Lower lobe of right lung (tissue), 2 donors: ENCODE data around the gene METAP1D. TPM values are rescaled to one million over a fixed set of nuclear protein-coding genes. Genes with fewer than 3 reads are reported as not detected.

ENCODE experiments used
- ATAC-seq, 2 donors: fragments of 200-7000 bp; cut with Tn5 transposase; one replicate each; pipeline ENCODE4 v1.9.1; 2020 to 2022; ENCODE audit warnings: mild to moderate bottlenecking in 2 of 2, moderate library complexity in 2 of 2
- DNase-seq: peaks from one replicate; pipeline ENCODE4 v3.0.0-alpha.2; 2020
- H3K27ac ChIP-seq: fragments of 200-600 bp; one replicate; pipeline ENCODE4 v1.8.0; 2022
- H3K27me3 ChIP-seq: fragments of 200-600 bp; one replicate; pipeline ENCODE4 v1.8.0; 2022; ENCODE audit warnings: low read depth
- H3K36me3 ChIP-seq: fragments of 200-600 bp; one replicate; pipeline ENCODE4 v1.8.0; 2022; ENCODE audit warnings: mild to moderate bottlenecking
- H3K4me1 ChIP-seq: fragments of 200-600 bp; one replicate; pipeline ENCODE4 v1.8.0; 2022
- H3K4me3 ChIP-seq: fragments of 200-600 bp; one replicate; pipeline ENCODE4 v1.8.0; 2022; ENCODE audit warnings: mild to moderate bottlenecking
- H3K9me3 ChIP-seq: fragments of 200-600 bp; one replicate; pipeline ENCODE4 v1.8.0; 2022
- CTCF ChIP-seq: fragments of 200-600 bp; IDR thresholded peaks from one replicate; pipeline ENCODE4 v1.8.0; 2022; ENCODE audit warnings: antibody characterized with exemption, mild to moderate bottlenecking
- intact Hi-C: fragments of 100-400 bp; cut with DNase I; formaldehyde crosslinking; loops from one replicate; pipeline ENCODE4 v1.11.0; 2022
- total RNA-seq: library from RNA; stranded (reverse); fragmentation: NEBNext Ultra II Directional; extraction: Animal tissue kit (Norgen Biotek cat#: 25700); gene quantifications from one replicate; pipeline ENCODE4 v1.2.1, GENCODE V29; 2021
- donor health status: DM: no; HTN: yes; CAD: no; lungs with severe emphysema.

Gene METAP1D
- total RNA-seq, 1 donor from 2014 or later = 3.8 TPM

GRCh38 chr2:172086241-172087206 lies 86.8 kb downstream of the METAP1D start:
- no peak for DNase-seq
- intact Hi-C loops = no loop called here

GRCh38 chr2:172087207-172087779 lies 87.5 kb downstream of the METAP1D start:
- no peak for ATAC-seq
- no peak for DNase-seq
- no peaks in the 10 kb centered on the region for H3K36me3 ChIP-seq
- peaks cover 100% of the 10 kb centered on the region for H3K27me3 ChIP-seq
- no peak overlapping the region for H3K27ac ChIP-seq
- intact Hi-C loops = no loop called here
- H3K4me1 ChIP-seq = peaks cover 46% of the 10 kb centered on the region
- no peaks in the 10 kb centered on the region for H3K9me3 ChIP-seq
- no peak overlapping the region for H3K4me3 ChIP-seq
- no peak for TF ChIP-seq CTCF

More at GRCh38 chr2:172086241-172087206, 86.8 kb downstream of the METAP1D start:
- Histone ChIP-seq H3K9me3 (no peaks in the 10 kb centered on the region), H3K4me3 (no peak overlapping the region), H3K27ac (no peak overlapping the region), H3K4me1 (peaks cover 46% of the 10 kb centered on the region), H3K36me3 (no peaks in the 10 kb centered on the region), H3K27me3 (peaks cover 100% of the 10 kb centered on the region)
- peak in 1 of 2 donors; percentile 20 for ATAC-seq
- no peak for TF ChIP-seq CTCF

- Histone ChIP-seq H3K4me3 (no peak overlapping the region), H3K36me3 (no peaks in the 10 kb centered on the region), H3K27me3 (peaks cover 100% of the 10 kb centered on the region), H3K27ac (no peak overlapping the region), H3K4me1 (peaks cover 41% of the 10 kb centered on the region), H3K9me3 (no peaks in the 10 kb centered on the region)
- intact Hi-C loops = no loop called here
- DNase-seq (no peak), ATAC-seq (no peak)
- TF ChIP-seq CTCF = no peak
Observed at GRCh38 chr2:172087780-172088244, 88.1 kb downstream of the METAP1D start.

- no peak for TF ChIP-seq CTCF
- intact Hi-C loops = no loop called here
- DNase-seq (peak; percentile 39), ATAC-seq (no peak)
- Histone ChIP-seq H3K4me3 (no peak overlapping the region), H3K9me3 (no peaks in the 10 kb centered on the region), H3K27ac (no peak overlapping the region), H3K36me3 (no peaks in the 10 kb centered on the region), H3K27me3 (peaks cover 100% of the 10 kb centered on the region), H3K4me1 (peaks cover 35% of the 10 kb centered on the region)
Observed at GRCh38 chr2:172088245-172089004, 88.7 kb downstream of the METAP1D start.

GRCh38 chr2:172089005-172089504 lies 89.3 kb downstream of the METAP1D start:
- DNase-seq (no peak), ATAC-seq (no peak)
- Histone ChIP-seq H3K9me3 (no peaks in the 10 kb centered on the region), H3K4me3 (no peak overlapping the region), H3K27me3 (peaks cover 100% of the 10 kb centered on the region), H3K36me3 (no peaks in the 10 kb centered on the region), H3K27ac (no peak overlapping the region), H3K4me1 (peaks cover 31% of the 10 kb centered on the region)
- TF ChIP-seq CTCF = no peak
- intact Hi-C loops = no loop called here
